Right forelimb (tissue), 1 donor: Measurements from ENCODE around the gene DENND11.

Experiments used
- DNase-seq: peaks from one replicate; pipeline ENCODE4 v3.0.0-alpha.2; 2018

The DENND11 gene

GRCh38 chr7:141676618-141677017 lies 25.3 kb downstream of the DENND11 start:
- DNase-seq, result no peak

DNA sequence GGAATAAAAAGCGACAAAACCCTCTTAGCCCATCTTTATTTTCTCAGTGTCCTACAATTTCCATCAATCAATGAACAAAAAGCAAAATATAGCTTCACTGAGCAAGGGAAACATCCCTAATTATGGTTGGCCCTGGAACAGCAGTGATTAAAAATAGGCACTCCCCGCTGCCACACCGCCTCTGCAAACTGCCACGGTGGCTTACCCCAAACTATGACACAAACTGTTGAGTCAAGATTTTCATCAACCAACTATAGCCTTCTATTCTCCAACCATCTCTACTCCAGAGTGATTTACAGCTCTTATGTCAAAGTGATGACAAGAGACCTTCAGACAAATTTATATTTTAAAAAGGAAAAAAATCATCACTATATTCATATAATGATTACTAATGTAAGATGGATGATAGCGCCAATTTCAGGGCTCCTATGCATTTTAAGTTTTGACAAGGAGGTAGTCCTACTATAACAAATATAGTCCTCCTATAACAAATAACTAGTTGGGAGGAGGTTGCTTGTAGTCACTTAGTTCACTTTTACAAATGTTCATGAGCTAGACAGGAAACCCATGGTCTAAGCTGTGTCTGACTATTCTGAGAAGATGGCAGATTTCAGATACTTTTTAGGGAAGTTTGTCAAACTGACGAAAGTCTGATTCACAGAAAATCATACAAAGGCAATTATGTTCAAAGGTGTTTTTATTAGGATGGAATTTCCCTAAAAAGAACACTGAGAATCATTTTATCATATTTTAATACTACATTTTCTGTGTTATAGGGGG lies 26.3 kb downstream of the DENND11 start:
- DNase-seq, result no peak

DNA sequence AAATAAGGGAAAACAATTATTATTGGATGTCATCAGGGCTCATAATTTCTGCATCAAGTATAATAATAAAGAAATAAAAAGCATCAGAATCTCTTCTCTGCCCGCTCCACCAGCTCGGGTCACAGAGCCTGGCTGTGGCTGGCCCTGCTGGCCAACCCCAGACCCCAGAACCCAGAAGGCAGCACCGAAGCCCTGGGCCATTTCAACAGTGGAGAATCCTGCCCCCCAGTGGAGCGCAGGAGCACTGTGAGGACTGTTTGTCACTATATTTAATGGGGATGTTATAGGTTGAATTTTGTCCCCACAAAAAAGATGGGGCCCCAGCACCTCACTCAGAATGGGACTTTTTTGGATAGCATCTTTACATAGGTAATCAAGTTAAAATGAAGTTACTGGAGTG lies 27.3 kb downstream of the DENND11 start:
- DNase-seq, result no peak

- DNase-seq, result no peak
Measured at GRCh38 chr7:141674171-141674671, 27.7 kb downstream of the DENND11 start.

- no peak for DNase-seq
Measured at GRCh38 chr7:141673346-141673745, 28.6 kb downstream of the DENND11 start.

GRCh38 chr7:141671705-141672496 lies 30.1 kb downstream of the DENND11 start:
- DNase-seq, result no peak

DNA sequence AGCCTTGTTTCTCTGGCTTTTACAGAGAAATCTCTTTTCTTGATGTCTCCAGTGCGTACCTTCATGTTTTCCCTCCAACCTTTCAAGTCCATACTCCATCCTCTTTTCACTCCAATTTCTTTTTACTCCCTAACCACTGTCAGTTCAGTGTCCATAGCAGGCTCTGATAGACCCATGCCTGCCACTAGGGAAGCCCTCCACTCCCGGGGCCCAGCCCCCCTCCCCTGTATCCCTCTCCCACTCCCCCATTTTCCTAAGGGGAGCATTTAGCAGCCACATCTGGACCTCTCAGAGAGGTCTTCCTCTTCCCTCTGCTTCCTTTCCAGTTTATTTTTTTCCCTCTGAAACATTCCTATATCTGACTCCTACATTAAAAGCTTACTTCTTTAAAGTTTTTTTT lies 33.1 kb downstream of the DENND11 start:
- DNase-seq, result no peak

DNA sequence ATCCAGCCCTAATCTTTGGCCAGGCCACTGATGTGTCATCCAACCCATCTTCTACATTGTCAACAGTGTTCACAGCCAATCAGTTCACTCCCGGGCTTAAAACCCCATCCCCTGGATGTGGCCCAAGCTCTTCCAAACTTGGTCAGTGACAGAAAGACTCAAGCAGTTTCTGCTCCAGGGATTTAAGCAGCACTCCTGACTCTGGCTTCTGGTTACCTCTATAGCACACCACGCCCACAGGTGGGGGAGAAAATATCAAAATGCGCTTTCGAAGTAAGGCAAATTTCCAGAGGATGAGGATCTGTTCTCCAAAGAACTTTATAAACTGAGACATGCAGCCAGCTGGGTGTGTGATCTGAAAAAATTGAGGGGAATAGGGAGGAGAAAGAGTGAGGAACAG lies 35.9 kb downstream of the DENND11 start:
- no peak for DNase-seq

DNA sequence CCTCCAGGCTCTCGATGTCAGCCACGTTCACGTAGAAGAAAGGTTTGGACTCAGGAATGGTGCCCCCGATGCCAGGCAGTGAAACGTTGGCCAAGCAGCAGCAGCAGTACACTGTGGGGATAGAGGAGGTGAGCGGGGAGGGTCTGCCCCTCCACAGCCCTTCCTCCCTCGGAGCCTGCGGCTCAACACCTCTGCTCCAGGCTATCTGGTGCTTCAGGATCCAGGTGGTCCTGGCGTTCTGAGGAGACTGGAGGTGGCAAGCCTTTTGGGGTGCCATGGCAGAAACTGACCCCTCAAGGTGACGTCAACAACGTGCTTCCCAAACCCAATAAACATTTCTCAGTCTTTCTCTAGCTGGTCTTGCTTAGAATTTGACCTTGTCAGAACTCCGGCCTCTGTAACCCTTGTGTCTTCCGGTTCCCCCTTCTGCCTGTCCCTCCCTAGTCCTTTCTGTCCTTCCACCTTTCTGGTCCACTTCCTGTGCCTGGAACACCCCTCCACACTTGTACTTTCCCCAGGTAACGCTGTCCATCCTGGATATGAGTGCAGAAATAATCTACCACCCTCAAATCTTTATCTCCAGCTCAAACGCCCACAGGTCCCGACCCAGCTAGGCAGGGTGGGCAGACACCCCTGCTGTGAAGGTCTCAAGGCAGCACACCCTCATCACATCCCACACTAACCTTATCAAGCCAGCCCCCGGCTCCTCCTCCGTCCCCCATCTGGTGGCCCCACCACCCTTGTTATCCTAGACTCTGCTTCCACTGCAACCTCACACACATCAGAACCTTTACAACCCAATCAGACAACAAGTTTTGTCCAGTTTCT lies 36.5 kb downstream of the DENND11 start:
- no peak for DNase-seq

DNA sequence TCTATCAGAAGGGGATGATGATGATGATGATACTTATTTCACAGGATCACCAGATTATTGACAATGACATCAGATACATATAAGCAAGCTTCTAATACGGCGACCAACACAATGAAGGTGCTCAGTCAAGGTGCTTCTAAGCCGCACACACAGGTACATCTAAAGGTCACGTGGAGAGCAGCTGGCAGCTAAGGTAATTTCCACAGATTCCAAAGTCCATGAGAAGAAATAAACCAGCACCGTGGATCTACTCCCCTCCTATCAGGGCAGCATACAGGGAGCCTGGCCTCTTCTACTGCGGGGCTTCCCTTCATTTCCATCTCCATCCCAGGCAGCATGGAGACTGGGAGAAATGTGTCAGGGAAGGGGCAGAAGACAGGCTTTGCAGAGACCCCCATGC lies 37.5 kb downstream of the DENND11 start:
- DNase-seq, result no peak

DNA sequence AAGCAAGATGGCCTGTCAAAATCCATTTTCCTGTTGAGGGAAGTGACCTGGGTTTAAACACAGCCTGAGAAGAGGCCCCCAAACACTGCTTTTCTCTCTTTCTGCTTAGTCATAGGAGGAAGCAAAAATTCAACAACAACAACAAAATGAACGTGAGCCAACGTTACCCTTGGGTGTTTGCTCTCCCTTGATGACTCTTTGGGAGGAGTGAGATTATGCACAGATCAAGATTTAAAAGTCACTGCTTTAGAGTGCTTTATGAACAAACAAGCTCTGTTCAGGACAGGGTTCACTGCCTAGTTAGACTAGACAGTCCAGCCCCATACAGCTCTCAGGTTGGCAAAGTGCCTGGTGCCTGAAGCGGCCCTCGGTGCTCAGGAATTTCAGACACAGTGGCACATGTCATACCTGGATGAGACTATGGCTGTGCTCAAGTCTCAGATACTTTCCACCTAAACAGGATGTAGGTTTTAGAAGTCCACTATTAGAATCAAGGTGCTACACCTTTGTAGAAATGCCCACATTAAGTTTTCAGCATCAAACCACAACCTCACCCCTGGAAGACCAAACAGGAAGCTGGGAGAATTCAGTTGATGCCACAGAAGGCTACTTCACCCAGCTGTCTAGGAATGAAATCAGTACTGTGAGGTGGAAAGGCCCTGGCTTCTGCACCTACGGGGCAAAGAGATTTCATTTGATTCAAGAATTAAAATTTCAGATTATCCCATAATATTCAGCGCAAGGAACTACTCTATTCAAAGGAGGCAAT lies 38.7 kb downstream of the DENND11 start:
- no peak for DNase-seq

- no peak for DNase-seq
Measured at GRCh38 chr7:141660259-141660658, 41.7 kb downstream of the DENND11 start.

GRCh38 chr7:141659501-141659900 lies 42.5 kb downstream of the DENND11 start:
- DNase-seq, result no peak

DNA sequence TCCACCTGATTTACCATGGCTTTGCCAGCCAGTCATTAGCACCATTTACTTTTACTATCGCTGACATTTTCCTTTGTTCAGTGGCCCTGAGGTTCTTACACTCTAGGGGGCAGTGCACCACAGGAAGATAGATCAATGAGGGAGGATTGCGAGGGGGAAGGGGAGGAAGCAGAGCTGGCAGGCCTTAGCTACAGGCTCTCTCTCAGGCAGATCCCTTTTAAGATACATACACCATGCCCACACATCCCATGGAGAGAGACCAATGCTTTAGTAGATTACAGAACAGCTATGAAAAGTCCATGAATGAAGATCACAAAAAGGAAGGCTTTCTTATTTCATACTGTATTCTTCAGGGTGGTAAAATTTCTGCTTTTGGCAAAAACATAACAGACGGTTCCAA lies 47.4 kb downstream of the DENND11 start:
- DNase-seq, result peak; percentile 53

DNA sequence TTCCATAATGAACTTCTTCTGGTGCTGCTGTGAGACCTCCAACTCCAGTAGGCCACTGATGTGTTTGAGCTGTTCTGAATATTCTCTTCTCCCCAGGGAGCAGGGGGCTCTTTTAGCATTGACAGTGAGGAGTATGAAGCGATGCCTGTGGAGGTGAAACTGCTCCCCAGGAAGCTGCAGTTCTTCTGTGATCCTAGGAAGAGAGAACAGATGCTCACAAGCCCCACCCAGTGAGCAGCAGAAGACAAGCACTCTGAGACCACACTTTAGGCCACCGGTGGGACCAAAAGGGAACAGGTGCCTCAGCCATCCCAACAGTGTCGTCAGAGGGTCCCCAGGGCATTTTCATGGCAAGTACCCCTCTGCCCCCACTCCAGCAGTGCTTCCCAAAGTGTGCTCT lies 49.3 kb downstream of the DENND11 start:
- no peak for DNase-seq
